Measurements from ENCODE around the gene METTL26. TPM values are rescaled to one million over a fixed set of nuclear protein-coding genes. Genes with fewer than 3 reads are reported as not detected.

METTL26 gene
- total and polyA plus RNA-seq, 2 of the 8 experiments (the other 6 are each of a cell fraction or from before 2014, with no cell fraction given), result 100 to 186 TPM

DNA sequence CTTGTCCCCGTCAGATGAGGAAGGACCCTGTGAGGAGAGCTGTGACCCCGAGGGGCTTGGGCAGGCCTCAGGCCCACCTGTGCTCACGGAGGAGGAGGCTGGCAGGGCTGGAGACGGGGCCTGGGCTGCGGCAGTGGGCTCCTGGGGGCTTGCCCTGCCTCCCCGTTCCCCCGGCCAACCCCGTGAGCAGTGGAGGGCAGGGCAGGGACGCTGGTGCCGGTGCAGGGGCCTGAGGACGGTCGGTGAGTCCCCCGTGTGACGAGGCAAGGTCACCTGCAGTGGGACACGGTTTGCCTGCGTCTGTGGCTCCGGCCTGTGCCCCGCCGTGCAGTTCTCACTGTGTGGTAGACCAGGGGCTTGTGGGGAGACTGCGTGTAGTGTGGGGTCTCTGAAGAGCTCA lies 23.5 kb upstream of the METTL26 start:
- Histone ChIP-seq H2BK120ac (replicated peaks; ENCODE audit: low read depth, low read length) (no peak overlapping the region), H3K27me3 (replicated peaks in 1 of 4; ENCODE audit: control insufficient read depth in 3 of 4, extremely low read depth in 1 of 4, insufficient read depth in 3 of 4, low read length in 3 of 4) (no peaks in the 10 kb centered on the region), H2AFZ (ENCODE audit: low read length) (no peak overlapping the region), H4K20me1 (replicated peaks in 1 of 2; ENCODE audit: control insufficient read depth in 1 of 2, insufficient read depth in 2 of 2, low read length in 2 of 2) (no peaks in the 10 kb centered on the region), H3K14ac (ENCODE audit: insufficient read length) (no peak overlapping the region), H3K36me3 (ENCODE audit: control insufficient read depth in 2 of 4, insufficient read depth in 4 of 4, low read length in 3 of 4) (peaks cover 0 to 34% (median 1%) of the 10 kb centered on the region in 4 experiments; a peak in 3 of 8 replicates), H3K18ac (ENCODE audit: extremely low read depth, low read length) (no peak overlapping the region), H2BK12ac (ENCODE audit: low read depth, low read length) (no peak overlapping the region), H3K4ac (replicated peaks; ENCODE audit: insufficient read length, low read depth, low read length) (no peak overlapping the region), H2BK20ac (ENCODE audit: low read length) (no peak overlapping the region), H2BK15ac (ENCODE audit: low read length) (no peak overlapping the region), H2AK5ac (ENCODE audit: low read depth, low read length) (no peak overlapping the region), H3K79me2 (ENCODE audit: control insufficient read depth in 1 of 2, insufficient read depth in 2 of 2, low read length in 2 of 2) (no peaks in the 10 kb centered on the region), H3K9me3 (ENCODE audit: insufficient read depth in 2 of 2, low read depth in 1 of 2, low read length in 1 of 2) (no peaks in the 10 kb centered on the region), H3K4me3 (ENCODE audit: extremely low read depth in 1 of 4, insufficient read depth in 2 of 4, low read depth in 3 of 4, low read length in 4 of 4) (no peak overlapping the region), H3K4me1 (replicated peaks in 1 of 4; ENCODE audit: control insufficient read depth in 3 of 4, insufficient read depth in 4 of 4, low read length in 3 of 4) (peaks cover 0 to 8% (median 1%) of the 10 kb centered on the region in 4 experiments; a peak in 4 of 7 replicates), H3K23me2 (ENCODE audit: low read depth, low read length) (no peaks in the 10 kb centered on the region), H3K9ac (replicated peaks in 1 of 4; ENCODE audit: extremely low read depth in 1 of 4, low read depth in 3 of 4, low read length in 3 of 4) (no peak overlapping the region), H3K23ac (ENCODE audit: insufficient read length) (no peak overlapping the region), H4K8ac (ENCODE audit: extremely low read depth, insufficient read depth, low read length) (peak overlapping the region; percentile 25; the same call in 1 of the 2 replicates), H3K56ac (replicated peaks; ENCODE audit: insufficient read length, low read depth, low read length) (no peak overlapping the region), H3K27ac (ENCODE audit: low read depth, low read length) (no peak overlapping the region), H4K91ac (replicated peaks; ENCODE audit: insufficient read length, low read length) (no peak overlapping the region), H2BK5ac (ENCODE audit: low read depth, low read length) (no peak overlapping the region), H3K4me2 (ENCODE audit: insufficient read depth in 1 of 2, low read depth in 2 of 2, low read length in 2 of 2) (no peak overlapping the region), H3K79me1 (ENCODE audit: low read depth, low read length) (no peaks in the 10 kb centered on the region), H4K5ac (ENCODE audit: insufficient read length, low read depth, low read length) (no peak overlapping the region)
- WGBS, 2 experiments (ENCODE audit: extremely low coverage in 1 of 2, insufficient coverage in 1 of 2, insufficient read length in 1 of 2, insufficient replicate concordance in 2 of 2, low coverage in 1 of 2, low lambda C conversion rate in 2 of 2, missing lambda C conversion rate in 1 of 2), result 89% methylated on average over 17 of the region's 20 CpGs; no CpG with 5 or more reads in 1 of the 2 experiments
- ChIA-PET CTCF (ENCODE audit: partially characterized antibody) (interaction anchor here (0.6 to 11.3 kb wide), 14 partner anchors 9 to 268 kb away, joined by 3 to 104 read pairs (median 5); partner anchors contain the start of genes METTL26, RHBDL1 and WDR90), POLR2A (ENCODE audit: partially characterized antibody) (interaction anchor here (0.7 to 17.4 kb wide), 7 partner anchors 9 to 72 kb away, joined by 3 to 214 read pairs (median 6); partner anchors contain the start of genes JMJD8, RHBDL1, STUB1 and WDR90)
- DNase-seq (ENCODE audit: low read depth in 1 of 2, low spot score in 2 of 2), result no peak
- FAIRE-seq, result no peak
- TF ChIP-seq HDAC2 (IDR thresholded peaks at IDR 0.05; ENCODE audit: borderline replicate concordance in 1 of 2, low read depth in 2 of 2, low read length in 2 of 2), result no peak
- TF ChIP-seq FOSL1 (IDR thresholded peaks at IDR 0.05; ENCODE audit: insufficient read depth, low read depth, low read length), result no peak
- TF ChIP-seq POU5F1 (IDR thresholded peaks at IDR 0.05; ENCODE audit: low read depth, low read length), result no peak
- TF ChIP-seq TAF7 (optimal IDR thresholded peaks at IDR 0.05; ENCODE audit: borderline replicate concordance, low read depth, low read length), result no peak
- TF ChIP-seq, protein P1, sequence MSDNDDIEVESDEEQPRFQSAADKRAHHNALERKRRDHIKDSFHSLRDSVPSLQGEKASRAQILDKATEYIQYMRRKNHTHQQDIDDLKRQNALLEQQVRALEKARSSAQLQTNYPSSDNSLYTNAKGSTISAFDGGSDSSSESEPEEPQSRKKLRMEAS (IDR thresholded peaks at IDR 0.05), result no peak
- TF ChIP-seq JUN (IDR thresholded peaks at IDR 0.05; ENCODE audit: low read depth, low read length), result no peak
- no peak for TF ChIP-seq BACH1 (IDR thresholded peaks at IDR 0.05; ENCODE audit: low read length)
- no peak for TF ChIP-seq BRCA1 (IDR thresholded peaks at IDR 0.05; ENCODE audit: low read depth, low read length)
- TF ChIP-seq KDM1A (IDR thresholded peaks at IDR 0.05; ENCODE audit: borderline replicate concordance, low read length), result no peak
- no peak for TF ChIP-seq CBX5 (IDR thresholded peaks at IDR 0.05; ENCODE audit: low read depth, low read length)
- TF ChIP-seq SAP30 (IDR thresholded peaks at IDR 0.05; ENCODE audit: insufficient read depth, insufficient replicate concordance, low read length), result no peak
- TF ChIP-seq EZH2 (IDR thresholded peaks at IDR 0.05; ENCODE audit: low read depth, low read length, severe bottlenecking), result no peak
- TF ChIP-seq POLR2A (IDR thresholded peaks at IDR 0.05; ENCODE audit: control extremely low read depth in 1 of 2, low read depth in 2 of 2, low read length in 2 of 2), result no peak

Data from H1 (cell line).